GM19238 (cell line): ENCODE data around the gene PLEKHA1.

Source experiments
- DNase-seq: peaks from one replicate; pipeline ENCODE4 v3.0.0; 2011; ENCODE audit warnings: low spot score; ENCODE audit not compliant: insufficient read length

The PLEKHA1 gene

DNA sequence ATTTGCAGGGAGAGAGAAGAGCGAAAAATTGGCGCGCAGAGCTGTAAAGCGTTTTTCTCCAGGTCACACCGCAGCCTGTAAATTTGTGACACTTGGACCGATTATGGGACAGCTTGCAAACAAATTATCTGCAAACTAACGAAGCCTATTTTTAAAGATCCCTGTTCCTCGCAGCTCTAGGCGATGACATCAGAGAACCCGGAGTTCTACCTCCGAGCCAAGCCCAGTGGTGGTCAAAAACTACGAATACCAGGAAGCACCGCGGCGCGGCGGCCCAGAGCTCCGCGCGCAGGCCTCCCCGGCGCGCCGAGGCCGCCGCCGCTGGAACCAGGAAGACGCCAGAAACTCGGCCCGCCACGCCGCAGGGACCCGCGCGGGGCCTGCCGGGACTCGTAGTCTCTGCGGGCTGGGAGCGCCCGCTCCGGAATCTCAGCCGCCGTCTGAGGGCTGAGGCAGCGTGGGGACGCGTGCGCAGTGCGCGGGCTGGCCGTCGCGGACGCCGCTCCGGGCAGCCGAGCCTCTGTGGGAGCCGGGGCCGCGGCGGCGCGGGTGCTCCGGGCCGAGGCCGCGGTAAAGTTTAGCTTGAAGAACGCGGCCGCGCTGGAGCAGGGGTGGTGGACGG lies at the start of gene PLEKHA1:
Gene PLEKHA1 (plus strand): TSS at position 472 of the 622 bp plus-strand sequence. CDS start 18,493 bp downstream, outside the sequence.
- peak; percentile 90 for DNase-seq

DNA sequence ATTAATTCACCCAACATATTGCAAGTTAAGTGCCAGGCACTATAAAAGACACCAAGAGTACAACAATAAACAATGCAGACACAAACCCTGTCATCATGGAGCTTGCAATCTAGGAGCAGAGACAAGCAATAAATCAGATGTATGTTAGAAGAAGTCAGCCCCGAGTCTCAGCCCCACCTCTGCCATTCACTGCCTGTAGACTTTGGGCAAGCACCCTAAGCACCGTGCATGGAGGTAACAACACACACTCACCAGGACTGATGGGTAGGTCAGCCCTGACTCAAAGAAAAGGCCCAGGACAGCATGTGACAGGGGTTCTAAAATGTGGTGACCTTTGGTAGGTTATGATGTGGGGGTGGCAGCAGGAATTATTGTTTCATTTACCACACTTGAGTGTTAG lies 49.3 kb upstream of the PLEKHA1 start:
- no peak for DNase-seq

DNA sequence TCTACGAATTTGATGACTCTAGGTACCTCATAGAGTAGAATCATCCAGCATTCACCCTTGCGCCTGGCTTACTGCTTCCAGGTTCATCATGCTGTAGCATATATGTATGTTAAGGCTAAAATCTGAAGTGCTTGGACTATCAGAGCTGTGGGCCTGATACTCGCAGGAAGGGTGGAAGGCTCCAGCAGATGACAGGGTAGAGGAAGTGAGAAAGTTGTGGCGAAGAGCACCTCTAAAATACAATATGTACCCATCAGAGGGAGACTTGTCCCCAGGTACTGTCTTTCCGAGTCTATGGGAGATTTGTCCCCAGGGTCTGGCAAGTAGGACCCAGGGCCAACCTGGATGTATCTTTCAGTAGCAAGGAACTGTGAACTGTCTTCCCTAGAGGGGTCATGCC lies 48.1 kb upstream of the PLEKHA1 start:
- DNase-seq = no peak

DNA sequence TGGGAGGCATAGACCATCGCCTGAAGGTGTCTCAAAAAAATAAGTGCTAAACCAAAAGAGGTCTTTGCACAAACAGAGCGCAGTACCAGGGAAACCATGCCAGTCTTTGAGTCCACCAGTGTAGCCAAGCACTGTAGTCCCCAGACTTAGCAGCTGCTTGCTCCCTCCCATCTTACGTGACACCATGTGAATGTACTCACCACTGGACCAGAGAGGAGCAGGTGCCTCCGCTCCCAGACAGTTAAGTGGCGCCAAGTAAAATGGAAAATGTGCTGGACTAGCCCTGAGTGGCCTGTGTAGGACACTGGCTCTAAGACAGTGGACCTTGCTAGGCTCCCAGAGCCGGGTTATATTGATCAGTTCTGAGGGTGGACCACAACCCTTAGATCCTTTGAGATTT lies 47.7 kb upstream of the PLEKHA1 start:
- DNase-seq = no peak

DNA sequence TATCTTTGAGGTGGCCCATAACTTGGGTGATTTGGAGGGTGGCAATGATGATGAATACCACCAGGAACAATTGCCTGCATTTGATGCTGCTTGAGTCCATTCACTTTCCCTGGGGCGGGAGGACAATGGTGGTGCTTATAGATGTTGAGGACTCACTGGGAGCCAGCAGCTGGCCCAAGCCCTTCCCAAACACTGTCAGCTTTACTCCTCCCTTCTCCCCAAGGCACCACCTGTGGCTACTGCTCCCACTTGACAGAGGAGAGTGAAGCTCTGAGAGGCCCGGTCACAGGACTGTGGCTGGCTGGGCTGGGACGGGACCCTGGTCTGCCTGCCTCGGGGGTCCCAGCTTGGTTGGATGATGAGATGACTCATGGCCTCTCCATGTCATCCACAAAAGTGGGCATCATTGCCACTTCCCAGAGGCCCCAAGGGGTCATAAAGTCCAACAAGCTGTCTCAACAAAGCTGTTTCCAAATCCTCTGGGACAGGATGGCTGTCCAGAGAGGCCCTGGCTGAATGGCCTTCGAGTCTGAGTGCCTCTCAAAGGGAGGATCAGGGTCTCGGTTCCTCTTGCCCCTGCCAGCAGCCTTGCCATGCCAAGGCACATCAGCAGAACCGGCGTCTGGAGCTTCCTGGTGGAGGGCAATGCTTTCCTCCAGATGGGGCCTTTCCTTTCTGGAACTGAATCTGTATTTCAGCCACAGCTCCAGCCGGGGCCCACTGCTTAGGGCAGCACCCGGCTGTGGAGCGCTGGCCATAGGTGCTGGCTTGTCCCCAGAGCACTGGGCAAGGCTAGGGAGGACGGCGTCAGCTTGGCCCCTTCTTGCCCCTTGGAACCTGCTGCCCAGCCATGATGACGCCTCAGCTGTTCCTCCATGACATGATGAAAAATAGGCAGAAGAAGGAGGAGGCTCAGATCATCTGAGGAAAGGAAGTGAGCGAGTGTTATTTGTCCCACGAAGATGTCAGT lies 47.0 kb upstream of the PLEKHA1 start:
- no peak for DNase-seq

DNA sequence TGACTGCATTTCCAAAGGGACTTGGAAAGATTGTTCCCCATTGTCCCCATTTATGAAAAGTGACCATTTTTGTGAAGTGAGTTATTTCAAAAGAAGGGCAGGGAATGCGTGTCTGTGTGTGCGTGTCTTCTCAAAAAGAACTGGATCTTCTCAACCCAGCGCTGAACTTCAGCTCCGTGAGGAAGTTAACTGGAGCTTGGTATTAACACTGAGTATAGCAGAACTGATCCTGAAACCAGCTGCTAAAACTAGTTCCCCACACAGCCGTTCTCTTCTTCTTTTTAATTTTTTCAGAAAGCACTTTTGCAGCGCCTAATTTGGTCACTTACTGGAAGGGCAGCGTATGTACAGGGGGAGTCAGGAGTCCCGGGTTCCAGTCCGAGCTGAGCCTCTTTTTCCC lies 45.8 kb upstream of the PLEKHA1 start:
- DNase-seq = no peak

DNA sequence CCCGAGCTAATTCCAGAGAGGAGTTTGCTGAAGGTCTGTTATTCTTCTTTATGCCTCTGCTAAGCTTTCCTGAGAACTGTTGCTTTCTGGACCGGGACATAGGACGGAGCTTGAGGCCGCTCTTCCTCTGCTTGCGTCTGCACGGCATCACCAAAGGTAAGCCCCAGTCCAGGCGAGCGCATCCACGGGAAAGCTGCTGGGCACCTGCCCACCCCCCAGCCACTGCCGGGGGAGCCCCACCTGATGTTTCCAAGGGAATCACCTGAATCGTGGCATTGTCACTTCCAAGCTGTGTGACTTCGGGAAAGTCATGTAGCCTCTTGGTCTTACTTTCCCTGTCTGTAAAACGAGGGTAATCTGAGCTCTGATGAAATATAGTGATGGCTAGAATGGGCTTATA lies 45.1 kb upstream of the PLEKHA1 start:
- DNase-seq = no peak

DNA sequence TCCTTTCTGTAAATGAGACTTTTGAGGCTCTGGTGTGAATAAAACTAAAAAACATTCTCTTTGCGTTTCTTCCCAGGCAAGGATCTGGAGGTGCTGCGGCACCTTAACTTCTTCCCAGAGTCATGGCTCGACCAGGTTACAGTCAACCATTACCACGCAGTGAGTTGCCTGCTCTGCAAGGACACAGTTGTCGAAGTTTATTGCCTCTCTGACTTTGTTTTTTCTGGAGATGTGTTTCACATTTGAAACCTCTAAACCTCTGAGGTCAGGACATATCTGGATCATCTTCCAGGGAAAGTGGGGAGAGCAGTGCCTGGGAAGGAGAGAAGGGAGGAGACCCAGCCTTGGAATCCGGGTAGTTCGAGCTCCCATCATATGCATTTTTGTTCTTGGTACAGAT lies 43.4 kb upstream of the PLEKHA1 start:
- no peak for DNase-seq

DNA sequence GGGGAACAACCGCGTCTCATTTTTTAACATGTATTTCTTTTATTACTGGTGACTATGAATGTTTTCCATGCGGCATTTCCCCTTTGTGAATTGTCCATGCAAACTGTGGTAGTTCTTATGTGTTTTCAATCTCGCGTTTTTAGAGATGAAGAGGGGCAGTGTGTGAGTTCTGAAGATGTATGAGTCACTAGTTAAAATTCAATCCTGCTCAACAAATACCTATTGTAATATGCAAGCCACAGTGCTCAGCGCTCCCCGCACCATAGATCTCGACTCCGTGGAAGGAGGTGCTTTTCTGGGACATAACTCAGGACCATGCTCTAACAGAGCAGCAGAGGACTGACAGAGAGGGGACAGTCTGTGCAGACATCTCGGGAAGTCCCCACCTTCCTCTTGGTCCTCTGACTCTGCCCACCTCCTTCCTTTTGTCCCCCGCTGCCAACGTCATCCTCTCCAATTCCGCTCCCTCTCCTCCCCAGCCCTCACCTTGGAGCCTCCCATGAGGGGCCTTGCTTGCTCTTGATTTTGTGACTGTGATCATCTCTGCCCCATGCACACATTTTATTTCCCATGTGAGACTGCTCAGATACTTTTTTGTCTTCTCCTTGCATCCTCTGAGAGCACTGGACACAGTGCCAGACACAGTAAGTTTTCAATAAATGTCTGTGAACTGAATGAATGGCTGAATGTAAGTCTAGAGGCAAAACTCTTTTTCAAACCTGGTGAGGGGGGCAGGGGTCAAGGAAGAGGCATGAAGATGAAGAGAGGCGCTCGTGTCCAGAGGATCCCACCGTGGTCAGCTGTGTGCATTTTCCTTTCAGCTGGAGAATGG lies 42.7 kb upstream of the PLEKHA1 start:
- DNase-seq = no peak

DNA sequence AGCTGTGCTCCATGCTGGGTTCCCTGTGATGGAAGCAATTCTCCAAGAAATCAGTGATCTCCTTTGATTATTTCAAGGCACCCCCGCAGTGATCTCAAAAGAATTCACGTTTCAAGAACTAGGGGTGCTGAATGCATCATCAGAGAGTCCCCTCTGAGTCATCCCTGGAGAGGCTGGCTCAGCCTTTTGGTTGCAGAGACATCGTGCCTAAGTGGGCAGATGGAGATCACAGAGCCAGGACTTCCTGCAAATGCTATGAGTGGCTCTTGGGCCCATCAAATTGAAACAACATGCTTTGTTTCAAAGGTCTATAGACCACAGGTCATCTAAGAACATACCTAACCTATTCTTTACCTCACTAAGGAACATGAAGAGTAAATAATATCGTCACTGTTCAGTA lies 41.5 kb upstream of the PLEKHA1 start:
- no peak for DNase-seq

DNA sequence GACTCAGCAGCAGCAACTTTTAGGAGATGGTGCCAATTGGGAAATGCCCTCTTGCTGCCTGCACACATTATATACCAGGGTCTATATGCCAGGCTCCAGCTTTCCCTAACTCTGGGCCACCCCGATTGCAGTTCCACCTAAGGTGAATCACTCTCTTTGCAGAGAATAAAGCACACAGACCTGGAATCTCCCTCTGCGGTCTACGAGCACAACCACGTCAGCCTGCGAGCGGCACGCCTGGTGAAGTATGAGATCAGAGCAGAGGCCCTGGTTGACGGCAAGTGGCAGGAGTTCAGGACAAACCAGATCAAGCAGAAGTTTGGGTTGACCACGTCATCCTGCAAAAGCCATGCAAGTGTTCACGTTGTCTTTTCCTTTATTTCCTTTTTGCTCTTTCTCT lies 38.2 kb upstream of the PLEKHA1 start:
- no peak for DNase-seq

DNA sequence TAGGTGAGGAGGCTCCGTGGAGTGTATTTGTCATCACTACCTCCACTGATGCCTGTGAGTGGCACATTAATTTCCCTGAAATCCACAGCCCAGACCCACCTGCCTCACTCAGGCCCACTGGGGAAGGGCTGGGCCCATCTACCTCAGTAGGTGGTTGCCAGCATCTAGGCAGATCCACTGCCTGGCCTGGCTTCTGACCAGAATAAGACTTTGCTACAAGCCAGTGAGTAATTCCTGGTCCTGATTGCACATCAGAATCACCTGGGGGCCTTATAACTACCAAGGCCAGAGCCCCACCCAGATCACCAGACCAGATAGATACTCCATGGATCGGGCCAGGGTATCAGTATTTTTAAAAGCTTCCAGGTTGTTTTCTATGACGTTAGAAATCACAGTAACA lies 37.5 kb upstream of the PLEKHA1 start:
- DNase-seq = no peak

DNA sequence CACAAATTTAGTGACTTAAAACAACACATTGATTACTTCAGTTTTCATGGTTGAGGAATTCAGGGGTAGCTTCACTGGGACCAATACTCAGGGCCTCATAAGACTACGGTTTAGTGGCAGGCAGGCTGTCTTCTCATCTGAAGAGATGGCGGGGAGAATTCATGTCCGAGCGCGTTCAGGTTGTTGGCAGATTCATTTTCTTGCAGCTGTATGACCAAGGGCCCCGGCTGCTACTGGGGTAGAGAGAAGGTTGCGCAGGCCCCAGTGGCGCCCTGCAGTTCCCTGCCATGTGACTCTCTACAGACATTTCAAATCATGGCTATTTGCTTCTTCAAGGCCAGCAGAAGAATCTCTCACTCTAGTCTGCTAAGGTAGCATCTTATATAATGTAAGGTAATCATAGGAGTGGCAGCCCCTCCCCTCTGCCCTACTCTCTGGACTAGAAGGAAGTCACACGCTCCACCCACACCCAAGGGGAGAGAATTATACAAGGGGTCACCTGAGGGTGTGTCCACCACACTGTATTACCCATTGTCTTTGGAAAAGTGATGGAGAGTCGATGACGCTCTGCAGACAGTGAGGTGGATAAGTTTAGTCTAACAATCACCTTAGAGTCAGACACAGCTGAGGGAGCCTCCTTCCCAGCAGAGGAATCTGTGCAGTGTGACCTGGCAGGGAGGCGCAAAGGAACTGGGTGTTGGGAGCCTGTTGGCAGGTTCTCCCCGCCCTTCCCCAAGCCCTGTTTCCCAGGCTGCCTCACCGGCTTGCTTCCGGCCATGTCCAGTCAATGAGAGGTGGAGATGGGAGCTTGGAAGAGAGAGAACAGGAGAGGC lies 35.7 kb upstream of the PLEKHA1 start:
- no peak for DNase-seq

DNA sequence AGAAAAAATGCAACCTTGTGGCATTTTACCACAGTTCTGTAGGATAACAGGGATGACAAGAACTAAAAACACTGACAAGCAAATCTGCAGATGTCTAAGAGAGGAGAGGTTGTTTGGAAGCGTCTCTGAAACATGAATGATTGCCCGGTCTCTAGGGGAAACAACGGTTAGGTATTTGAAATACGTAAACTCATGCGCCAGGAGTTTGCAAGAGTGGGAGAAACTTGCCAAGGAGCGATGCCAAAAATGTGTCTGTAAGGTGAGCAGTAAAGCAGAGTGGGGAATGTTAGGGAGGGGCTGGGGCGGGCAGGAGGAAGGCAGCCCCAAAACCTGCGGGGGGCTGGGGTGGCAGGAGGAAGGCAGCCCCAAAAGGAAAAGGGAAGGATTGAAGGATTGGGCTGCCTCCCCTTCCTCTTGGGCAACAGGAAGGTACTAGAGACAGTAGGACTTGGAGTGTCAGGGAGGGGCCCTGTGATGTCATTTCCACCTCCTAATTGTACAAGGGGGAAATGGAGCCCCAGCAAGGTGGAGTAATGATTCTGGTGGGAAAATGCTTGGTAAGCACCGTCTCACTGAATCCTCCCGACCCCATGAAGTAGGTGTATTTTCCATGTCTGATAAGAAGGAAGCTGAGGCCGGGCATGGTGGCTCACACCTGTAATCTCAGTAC lies 33.2 kb upstream of the PLEKHA1 start:
- DNase-seq = no peak

DNA sequence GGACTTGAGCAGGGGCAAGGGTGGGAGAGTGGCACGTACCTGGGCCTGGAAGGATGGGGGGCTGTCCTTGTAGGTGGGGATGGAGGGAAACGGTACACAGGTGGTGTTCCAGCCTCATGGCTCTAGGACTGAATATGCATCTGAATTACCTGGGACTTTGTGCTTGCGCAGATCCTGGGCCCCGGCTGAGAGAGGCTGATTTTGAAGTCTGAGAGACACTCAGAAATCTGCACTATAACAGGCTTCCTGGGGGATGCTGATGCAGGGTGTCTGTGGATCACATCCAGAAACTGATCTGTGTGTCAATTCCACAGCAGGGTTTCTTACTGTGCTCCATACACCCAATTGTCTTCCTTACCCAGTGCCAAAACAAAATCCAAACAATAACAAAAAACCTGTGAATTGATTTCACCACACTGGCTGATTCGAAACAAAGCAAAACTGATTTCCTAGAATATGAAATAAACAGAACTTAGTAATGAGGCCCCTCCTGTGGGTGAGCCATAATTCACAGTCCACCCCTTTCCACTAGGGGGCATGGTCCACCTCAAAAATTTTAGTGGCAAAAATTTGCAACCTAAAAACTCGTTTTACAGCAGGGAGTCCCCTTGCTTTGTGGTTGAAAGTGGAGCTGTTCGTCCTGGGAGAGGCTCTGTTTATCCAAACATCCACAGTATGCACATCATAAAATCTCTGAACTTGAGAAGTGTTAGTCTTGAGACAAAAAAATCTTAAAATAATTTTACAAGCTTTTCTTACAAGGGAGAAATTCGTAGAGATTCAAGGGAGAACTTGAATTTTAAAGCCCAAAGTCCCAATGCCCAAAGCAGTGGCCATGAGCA lies 32.0 kb upstream of the PLEKHA1 start:
- DNase-seq = peak; percentile 21

DNA sequence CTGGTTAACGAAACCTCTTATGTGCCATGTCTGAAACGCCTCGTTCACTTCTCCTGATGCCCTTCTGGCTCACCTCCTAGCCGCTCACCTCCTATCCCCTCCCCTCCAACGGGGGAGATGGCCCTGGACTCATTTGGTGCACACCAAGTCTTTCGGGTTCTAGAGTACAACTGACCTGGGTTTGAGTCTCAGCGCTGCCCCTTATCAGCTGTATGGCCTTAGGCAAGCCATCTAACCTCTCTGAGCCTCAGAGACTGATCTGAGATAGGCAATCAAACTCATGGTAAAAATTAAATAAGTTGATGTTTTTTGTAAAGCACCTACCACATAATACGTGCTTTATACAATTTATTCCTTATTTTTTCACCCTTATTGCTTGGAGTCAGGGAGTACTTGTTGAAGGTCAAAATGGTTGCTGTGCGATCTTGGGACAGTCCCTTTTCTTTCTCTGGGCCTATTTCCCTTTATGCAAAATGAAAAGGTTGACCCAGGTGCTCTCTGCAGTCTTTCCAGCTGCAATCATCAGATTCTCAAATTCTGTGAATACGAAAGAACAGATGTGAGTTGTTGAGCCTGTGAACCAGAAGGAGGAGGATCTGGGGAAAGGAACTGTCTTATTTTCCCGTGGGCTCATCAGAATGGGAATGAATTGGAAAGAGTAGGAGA lies 31.2 kb upstream of the PLEKHA1 start:
- DNase-seq = no peak

DNA sequence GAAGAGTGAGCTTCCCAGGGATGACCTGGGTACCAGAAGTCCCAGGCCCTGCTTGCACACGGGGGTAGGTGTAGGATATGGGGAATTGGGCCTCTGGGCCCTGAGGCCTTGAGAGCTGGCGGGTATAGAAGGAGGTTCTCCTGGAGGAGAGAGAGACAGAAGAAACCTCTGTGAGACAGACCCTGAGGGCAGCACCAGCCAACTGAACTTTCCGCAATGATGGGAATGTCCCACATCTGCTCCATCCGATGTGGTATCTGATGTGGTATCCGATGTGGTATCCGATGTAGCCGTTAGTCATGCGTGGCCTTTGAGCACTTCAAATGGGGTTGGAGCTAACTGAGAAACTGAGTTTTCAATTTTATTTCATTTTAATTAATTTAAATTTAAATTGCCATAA lies 30.6 kb upstream of the PLEKHA1 start:
- no peak for DNase-seq

DNA sequence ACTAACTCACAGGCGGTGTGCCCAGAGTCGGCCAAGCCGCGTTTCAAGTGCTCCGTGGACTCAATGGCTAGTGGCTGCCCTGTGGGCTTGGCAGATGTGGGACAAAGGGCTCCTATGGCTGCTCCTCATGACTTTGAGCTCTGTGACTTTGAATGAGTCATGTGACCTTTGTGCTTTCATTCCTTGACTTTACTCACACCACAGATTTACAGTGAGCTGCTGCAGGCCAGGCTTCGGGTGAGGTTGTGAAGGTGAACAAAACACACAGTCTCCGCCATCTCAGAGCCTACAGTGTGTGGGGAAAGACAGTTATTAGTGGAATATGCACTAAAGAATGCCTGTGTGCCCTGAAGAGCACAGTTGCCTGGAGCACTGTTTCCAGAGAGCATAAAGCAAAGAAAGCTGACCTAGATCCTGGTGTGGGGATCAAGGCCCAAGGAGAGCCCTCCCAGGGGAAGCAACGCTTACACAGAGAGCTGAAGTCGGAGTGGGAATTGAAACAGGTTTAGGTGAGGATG lies 29.7 kb upstream of the PLEKHA1 start:
- DNase-seq = no peak
